ENCODE results near the gene BEST2.
A peak's percentile ranks its signal among the peaks of the same experiment; 100 is the strongest.

BEST2 gene

DNA sequence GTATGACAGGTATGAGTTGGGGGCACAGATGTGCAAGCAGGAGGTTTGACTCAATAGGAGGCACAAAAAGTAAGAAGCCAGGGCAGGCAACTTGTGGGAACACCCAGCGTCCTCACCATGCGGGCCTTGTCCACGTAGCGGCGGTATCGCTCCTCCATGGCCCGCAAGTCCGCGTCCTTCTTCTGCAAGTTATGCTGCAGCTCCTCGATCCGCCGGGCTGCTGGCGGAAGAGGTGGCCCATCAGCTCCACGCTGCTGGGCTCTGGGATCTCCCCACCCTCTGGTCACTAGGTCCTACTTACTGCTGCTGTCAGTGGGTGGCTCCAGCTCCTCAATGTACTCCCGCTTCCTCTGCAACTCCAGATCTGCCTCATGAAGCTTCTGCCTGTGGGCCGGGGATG, 13.1 kb downstream of the BEST2 start:
- H3K27ac ChIP-seq (ENCODE audit: low read length, poor library complexity, severe bottlenecking), result no peak overlapping the region
- no peak overlapping the region for H2BK12ac ChIP-seq (ENCODE audit: low read length in 2 of 2)
- no peak overlapping the region for H2AFZ ChIP-seq (ENCODE audit: low read depth, low read length)
- H2BK5ac ChIP-seq (ENCODE audit: low read depth, low read length, poor library complexity, severe bottlenecking), result no peak overlapping the region
- H4K8ac ChIP-seq (ENCODE audit: low read length), result no peak overlapping the region
- no peak overlapping the region for H3K14ac ChIP-seq (ENCODE audit: low read length in 2 of 2)
- no peak overlapping the region for H3K4me3 ChIP-seq (ENCODE audit: insufficient read depth in 1 of 2, low read depth in 1 of 2, low read length in 2 of 2)
- peaks cover 42 to 59% of the 10 kb centered on the region in 2 experiments for H3K36me3 ChIP-seq (ENCODE audit: control insufficient read depth in 1 of 2, insufficient read depth in 2 of 2, low read depth in 1 of 2, low read length in 2 of 2)
- no peak overlapping the region for H3K23ac ChIP-seq (ENCODE audit: low read length in 2 of 2)
- H3K18ac ChIP-seq (ENCODE audit: low read depth in 1 of 2, low read length in 2 of 2), result no peak overlapping the region
- WGBS, result 97% methylated on average over 16 of the region's 16 CpGs
- no peak overlapping the region for H2AK5ac ChIP-seq (ENCODE audit: low read length, severe bottlenecking)
- no peak overlapping the region for H3K4ac ChIP-seq (ENCODE audit: low read depth in 1 of 2, low read length in 2 of 2)
- no peaks in the 10 kb centered on the region for H3K79me1 ChIP-seq (replicated peaks; ENCODE audit: low read length, poor library complexity, severe bottlenecking)
- no peaks in the 10 kb centered on the region for H3K27me3 ChIP-seq (ENCODE audit: control insufficient read depth in 1 of 2, insufficient read depth in 1 of 2, low read length in 2 of 2)
- H4K91ac ChIP-seq (ENCODE audit: low read length), result no peak overlapping the region
- H3K4me1 ChIP-seq (ENCODE audit: control insufficient read depth, insufficient read depth, low read depth, low read length), result peaks cover 1% of the 10 kb centered on the region
- DNase-seq, result no peak
- H3K9me3 ChIP-seq (ENCODE audit: control insufficient read depth, low read length), result no peaks in the 10 kb centered on the region
- no peak overlapping the region for H3K4me2 ChIP-seq (ENCODE audit: low read length, poor library complexity, severe bottlenecking)
- H2BK15ac ChIP-seq (ENCODE audit: low read depth, poor library complexity, severe bottlenecking), result no peak overlapping the region
- H2BK120ac ChIP-seq (ENCODE audit: low read depth, low read length), result no peak overlapping the region
- no peak overlapping the region for H3K9ac ChIP-seq (ENCODE audit: low read length)

DNA sequence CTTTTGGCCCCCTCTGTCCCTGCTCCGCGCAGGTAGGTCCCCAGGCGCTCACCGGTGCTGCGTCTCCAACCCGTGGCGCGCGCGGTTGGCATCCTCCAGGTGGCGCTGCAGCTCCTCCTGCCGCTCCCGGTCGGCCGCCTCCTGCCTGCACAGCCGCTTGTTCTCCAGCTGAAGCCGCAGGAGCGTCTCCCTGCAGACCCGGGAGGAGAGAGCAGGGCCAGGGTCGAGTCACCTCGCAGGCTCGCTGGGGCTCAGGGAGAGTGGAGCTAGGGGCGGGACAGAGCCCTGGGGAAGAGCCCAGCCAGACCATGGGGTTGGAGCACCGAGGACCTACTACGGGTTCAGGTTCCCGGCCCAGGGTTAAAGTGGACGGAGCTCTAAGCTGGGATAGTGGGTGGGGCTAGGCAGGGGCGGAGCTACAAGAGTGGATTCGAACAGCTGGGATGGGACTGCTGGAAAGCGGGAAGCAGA, 14.5 kb downstream of the BEST2 start:
- no peaks in the 10 kb centered on the region for H3K9me3 ChIP-seq (ENCODE audit: control insufficient read depth, low read length)
- DNase-seq, result no peak
- peaks cover 3% of the 10 kb centered on the region for H3K79me1 ChIP-seq (replicated peaks; ENCODE audit: low read length, poor library complexity, severe bottlenecking)
- peaks cover 54 to 70% of the 10 kb centered on the region in 2 experiments for H3K36me3 ChIP-seq (ENCODE audit: control insufficient read depth in 1 of 2, insufficient read depth in 2 of 2, low read depth in 1 of 2, low read length in 2 of 2)
- H2AFZ ChIP-seq (ENCODE audit: low read depth, low read length), result no peak overlapping the region
- no peak overlapping the region for H2AK5ac ChIP-seq (ENCODE audit: low read length, severe bottlenecking)
- H2BK15ac ChIP-seq (ENCODE audit: low read depth, poor library complexity, severe bottlenecking), result no peak overlapping the region
- no peak overlapping the region for H3K4me2 ChIP-seq (ENCODE audit: low read length, poor library complexity, severe bottlenecking)
- no peak overlapping the region for H2BK120ac ChIP-seq (ENCODE audit: low read depth, low read length)
- H3K4me1 ChIP-seq (ENCODE audit: control insufficient read depth, insufficient read depth, low read depth, low read length), result peaks cover 4% of the 10 kb centered on the region
- no peak overlapping the region for H3K27ac ChIP-seq (ENCODE audit: low read length, poor library complexity, severe bottlenecking)
- H3K27me3 ChIP-seq (ENCODE audit: control insufficient read depth in 1 of 2, insufficient read depth in 1 of 2, low read length in 2 of 2), result no peaks in the 10 kb centered on the region
- WGBS, result 81% methylated on average over 30 of the region's 30 CpGs
- H2BK5ac ChIP-seq (ENCODE audit: low read depth, low read length, poor library complexity, severe bottlenecking), result no peak overlapping the region
- H3K4ac ChIP-seq (ENCODE audit: low read depth in 1 of 2, low read length in 2 of 2), result no peak overlapping the region
- no peak overlapping the region for H3K23ac ChIP-seq (ENCODE audit: low read length in 2 of 2)
- H3K18ac ChIP-seq (ENCODE audit: low read depth in 1 of 2, low read length in 2 of 2), result no peak overlapping the region
- H4K8ac ChIP-seq (ENCODE audit: low read length), result peak overlapping the region; percentile 7
- peak overlapping the region in 1 of 2 experiments; percentile 63 for H3K4me3 ChIP-seq (ENCODE audit: insufficient read depth in 1 of 2, low read depth in 1 of 2, low read length in 2 of 2)
- H4K91ac ChIP-seq (ENCODE audit: low read length), result peak overlapping the region; percentile 11
- H3K9ac ChIP-seq (ENCODE audit: low read length), result peak overlapping the region; percentile 32
- no peak overlapping the region for H3K14ac ChIP-seq (ENCODE audit: low read length in 2 of 2)
- no peak overlapping the region for H2BK12ac ChIP-seq (ENCODE audit: low read length in 2 of 2)

DNA sequence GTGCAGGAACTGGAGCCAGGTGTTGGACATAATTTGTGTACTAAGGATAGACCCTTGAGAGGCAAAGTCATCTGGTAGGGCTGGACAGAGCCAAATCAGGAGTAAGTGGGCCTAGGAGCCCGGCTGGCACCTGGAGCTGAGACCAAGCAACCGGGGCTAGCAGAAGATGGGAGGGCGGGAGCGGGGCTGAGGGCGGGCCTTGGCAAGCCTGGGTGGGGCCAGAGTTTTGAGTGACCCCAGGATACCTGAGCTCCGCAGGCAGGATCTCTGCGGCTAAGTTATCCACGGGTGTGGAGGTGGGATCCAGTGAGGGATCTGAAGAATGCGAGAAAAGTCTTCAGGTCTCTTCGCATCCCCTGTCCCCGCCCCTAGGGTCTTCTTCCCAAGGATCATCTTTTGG, 15.6 kb downstream of the BEST2 start:
- Histone ChIP-seq H3K4me3 (ENCODE audit: insufficient read depth in 1 of 2, low read depth in 1 of 2, low read length in 2 of 2) (no peak overlapping the region), H3K9ac (ENCODE audit: low read length) (no peak overlapping the region), H3K9me3 (ENCODE audit: control insufficient read depth, low read length) (no peaks in the 10 kb centered on the region), H2BK120ac (ENCODE audit: low read depth, low read length) (no peak overlapping the region), H3K36me3 (ENCODE audit: control insufficient read depth in 1 of 2, insufficient read depth in 2 of 2, low read depth in 1 of 2, low read length in 2 of 2) (peaks cover 52 to 67% of the 10 kb centered on the region in 2 experiments), H2AK5ac (ENCODE audit: low read length, severe bottlenecking) (no peak overlapping the region), H3K4me1 (ENCODE audit: control insufficient read depth, insufficient read depth, low read depth, low read length) (peaks cover 4% of the 10 kb centered on the region), H3K18ac (ENCODE audit: low read depth in 1 of 2, low read length in 2 of 2) (no peak overlapping the region), H2BK5ac (ENCODE audit: low read depth, low read length, poor library complexity, severe bottlenecking) (no peak overlapping the region), H3K4me2 (ENCODE audit: low read length, poor library complexity, severe bottlenecking) (no peak overlapping the region), H2BK12ac (ENCODE audit: low read length in 2 of 2) (no peak overlapping the region), H3K23ac (ENCODE audit: low read length in 2 of 2) (no peak overlapping the region), H4K91ac (ENCODE audit: low read length) (no peak overlapping the region), H3K14ac (ENCODE audit: low read length in 2 of 2) (no peak overlapping the region), H4K8ac (ENCODE audit: low read length) (no peak overlapping the region), H3K79me1 (replicated peaks; ENCODE audit: low read length, poor library complexity, severe bottlenecking) (peaks cover 3% of the 10 kb centered on the region), H3K27me3 (ENCODE audit: control insufficient read depth in 1 of 2, insufficient read depth in 1 of 2, low read length in 2 of 2) (no peaks in the 10 kb centered on the region), H3K4ac (ENCODE audit: low read depth in 1 of 2, low read length in 2 of 2) (no peak overlapping the region), H2BK15ac (ENCODE audit: low read depth, poor library complexity, severe bottlenecking) (no peak overlapping the region), H2AFZ (ENCODE audit: low read depth, low read length) (no peak overlapping the region), H3K27ac (ENCODE audit: low read length, poor library complexity, severe bottlenecking) (no peak overlapping the region)
- no peak for DNase-seq
- 95% methylated on average over 11 of the region's 11 CpGs for WGBS

DNA sequence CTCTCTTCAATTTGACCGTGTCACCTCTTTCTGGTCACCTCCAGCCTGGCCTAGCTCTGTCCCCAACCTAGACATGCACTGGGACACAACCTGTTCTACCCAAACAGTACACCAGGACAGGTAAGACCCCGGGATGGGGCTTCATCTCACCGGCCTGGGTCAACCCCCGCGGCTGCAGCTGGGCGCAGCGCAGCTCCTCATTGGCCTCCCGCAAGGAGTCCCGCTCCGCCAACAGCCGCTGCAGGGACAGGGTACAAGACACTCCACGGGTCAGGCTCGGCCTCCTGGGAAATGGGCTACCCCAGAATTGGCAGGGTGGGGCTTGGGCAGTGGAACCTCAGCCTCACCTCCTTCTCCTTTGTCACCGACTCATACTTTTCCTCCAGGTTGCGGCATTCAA, 16.1 kb downstream of the BEST2 start:
- Histone ChIP-seq H3K27me3 (ENCODE audit: control insufficient read depth in 1 of 2, insufficient read depth in 1 of 2, low read length in 2 of 2) (no peaks in the 10 kb centered on the region), H4K91ac (ENCODE audit: low read length) (no peak overlapping the region), H2BK12ac (ENCODE audit: low read length in 2 of 2) (no peak overlapping the region), H3K27ac (ENCODE audit: low read length, poor library complexity, severe bottlenecking) (no peak overlapping the region), H3K4ac (ENCODE audit: low read depth in 1 of 2, low read length in 2 of 2) (no peak overlapping the region), H4K8ac (ENCODE audit: low read length) (no peak overlapping the region), H3K9me3 (ENCODE audit: control insufficient read depth, low read length) (no peaks in the 10 kb centered on the region), H3K4me2 (ENCODE audit: low read length, poor library complexity, severe bottlenecking) (no peak overlapping the region), H3K14ac (ENCODE audit: low read length in 2 of 2) (no peak overlapping the region), H3K79me1 (replicated peaks; ENCODE audit: low read length, poor library complexity, severe bottlenecking) (peaks cover 3% of the 10 kb centered on the region), H3K23ac (ENCODE audit: low read length in 2 of 2) (no peak overlapping the region), H2BK120ac (ENCODE audit: low read depth, low read length) (no peak overlapping the region), H2AK5ac (ENCODE audit: low read length, severe bottlenecking) (no peak overlapping the region), H3K36me3 (ENCODE audit: control insufficient read depth in 1 of 2, insufficient read depth in 2 of 2, low read depth in 1 of 2, low read length in 2 of 2) (peaks cover 52 to 68% of the 10 kb centered on the region in 2 experiments), H2BK15ac (ENCODE audit: low read depth, poor library complexity, severe bottlenecking) (no peak overlapping the region), H3K18ac (ENCODE audit: low read depth in 1 of 2, low read length in 2 of 2) (no peak overlapping the region), H3K4me3 (ENCODE audit: insufficient read depth in 1 of 2, low read depth in 1 of 2, low read length in 2 of 2) (no peak overlapping the region), H3K9ac (ENCODE audit: low read length) (no peak overlapping the region), H3K4me1 (ENCODE audit: control insufficient read depth, insufficient read depth, low read depth, low read length) (peaks cover 4% of the 10 kb centered on the region), H2AFZ (ENCODE audit: low read depth, low read length) (no peak overlapping the region), H2BK5ac (ENCODE audit: low read depth, low read length, poor library complexity, severe bottlenecking) (no peak overlapping the region)
- WGBS, result 94% methylated on average over 15 of the region's 15 CpGs
- no peak for DNase-seq

Data from mesenchymal stem cell (in vitro differentiated cells and primary cell).